Stimulated activated CD4-positive, alpha-beta T cell treated with anti-CD3 and anti-CD28 coated beads, Interleukin-15, amount 100 ng/mL, for 1 hour (primary cell): Measurements from ENCODE around the gene SFXN5.

Experiments
- DNase-seq, 2 donors: peaks; one replicate each; pipeline ENCODE4 v3.0.0-alpha.2; 2020; ENCODE audit warnings: low read depth in 1 of 2, low spot score in 1 of 2

SFXN5 gene

DNA sequence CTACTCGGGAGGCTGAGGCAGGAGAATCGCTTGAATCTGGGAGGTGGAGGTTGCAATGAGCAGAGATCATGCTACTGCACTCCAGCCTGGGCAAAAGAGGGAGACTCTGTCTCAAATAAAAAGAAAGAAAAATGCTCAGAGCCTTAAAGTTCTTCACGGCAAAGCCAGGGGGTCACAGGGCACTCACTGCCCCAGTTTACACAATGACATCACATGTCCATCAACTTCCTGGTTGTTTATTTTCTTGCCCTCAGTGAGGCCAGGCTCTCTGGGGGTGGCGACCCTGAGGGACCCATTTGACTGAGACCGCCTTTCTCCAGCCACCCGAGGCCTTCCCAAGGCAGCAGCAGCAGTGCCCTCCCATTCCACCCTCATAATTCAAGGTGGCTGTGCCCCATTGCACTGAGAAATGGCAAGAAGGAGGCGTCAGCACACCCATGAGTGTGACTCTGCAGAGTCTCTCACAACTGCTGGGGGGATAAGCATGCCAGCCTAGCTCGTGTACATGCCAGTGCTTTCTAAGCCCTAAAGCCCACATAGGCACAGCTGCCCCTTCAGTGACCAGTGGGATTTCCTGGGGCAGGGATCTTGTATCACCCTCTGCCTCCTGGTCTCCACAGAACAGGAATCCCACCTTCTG, 50.0 kb downstream of the SFXN5 start:
- no peak for DNase-seq

DNA sequence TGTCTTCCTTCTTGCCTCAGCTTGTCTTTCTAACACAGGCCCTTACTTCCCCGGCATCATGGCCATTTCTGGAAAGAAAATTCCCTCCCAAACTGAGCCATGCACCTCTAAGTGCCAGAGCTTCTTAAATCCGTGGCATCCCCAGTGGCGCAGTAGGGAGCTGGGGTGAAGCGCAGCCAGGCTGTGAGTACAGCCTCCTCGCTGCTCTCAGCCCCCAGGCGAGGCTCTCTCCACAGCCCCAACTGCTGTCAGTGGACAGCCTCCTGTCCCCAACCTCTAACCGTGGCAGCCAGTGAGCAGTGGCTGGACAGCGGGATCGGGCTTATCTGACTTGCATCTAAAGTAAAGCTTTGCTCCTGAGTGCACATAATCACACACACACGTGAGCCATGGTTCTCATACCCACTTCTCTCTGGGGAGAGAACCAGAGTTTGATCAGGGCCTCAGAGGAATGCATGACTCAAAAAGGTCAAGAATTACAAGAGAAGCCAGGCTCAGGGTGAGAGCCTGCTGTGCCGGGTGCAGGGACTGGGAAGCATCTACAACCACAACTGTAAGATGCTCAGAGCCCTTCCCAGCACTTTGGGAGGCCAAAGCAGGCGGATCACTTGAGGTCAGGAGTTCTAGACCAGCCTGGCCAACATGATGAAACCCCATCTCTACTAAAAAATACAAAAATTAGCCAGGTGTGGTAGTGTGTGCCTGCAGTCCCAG, 50.7 kb downstream of the SFXN5 start:
- no peak for DNase-seq

DNA sequence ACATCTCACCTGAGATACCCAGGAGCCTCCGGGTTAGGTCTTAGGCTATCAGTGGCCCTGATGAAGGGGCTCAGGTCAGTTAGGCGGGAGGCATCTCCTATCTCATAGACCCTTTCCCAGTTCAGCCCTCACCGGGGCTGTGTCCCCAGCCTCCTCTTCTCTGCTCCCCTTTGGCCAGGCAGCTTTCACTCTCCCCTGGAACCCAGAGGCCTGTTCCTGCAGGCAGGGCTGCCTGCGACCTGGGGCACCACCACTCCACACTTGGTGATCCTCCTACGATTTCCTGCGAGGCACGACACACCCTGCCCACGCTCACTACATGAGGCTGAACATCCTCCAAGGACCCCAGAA, 51.2 kb downstream of the SFXN5 start:
- DNase-seq = no peak

DNA sequence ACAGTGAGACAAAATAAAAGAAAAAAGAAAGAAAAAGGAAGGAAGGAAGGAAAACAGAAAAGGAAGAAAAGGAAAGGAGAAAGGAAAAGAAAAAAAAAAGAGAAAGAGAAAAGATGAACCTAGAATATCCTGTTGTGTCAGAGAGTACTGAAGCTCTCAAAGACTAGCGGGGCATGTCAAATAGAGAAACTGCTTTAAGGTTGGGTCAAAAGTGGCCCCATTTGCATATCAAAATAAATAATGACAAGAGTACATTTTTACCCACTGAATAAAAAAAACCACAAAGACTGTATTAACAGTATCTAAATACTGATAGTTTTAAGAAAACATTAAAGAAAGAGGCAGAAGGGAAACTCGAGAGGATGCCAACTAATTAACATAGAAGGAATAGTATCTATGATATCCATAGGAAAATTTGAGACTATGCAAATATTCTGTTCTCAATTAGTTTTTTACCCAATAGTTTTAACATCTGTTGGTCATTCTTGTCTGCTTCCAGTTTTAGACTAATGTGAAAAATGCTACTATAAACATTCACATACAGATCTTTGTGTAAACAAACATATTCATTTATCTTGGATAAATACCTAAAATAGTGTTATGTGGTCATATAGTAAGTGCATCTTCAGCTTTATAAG, 53.2 kb downstream of the SFXN5 start:
- no peak for DNase-seq

GRCh38 chr2:73013936-73014335, 57.6 kb downstream of the SFXN5 start:
- no peak for DNase-seq

DNA sequence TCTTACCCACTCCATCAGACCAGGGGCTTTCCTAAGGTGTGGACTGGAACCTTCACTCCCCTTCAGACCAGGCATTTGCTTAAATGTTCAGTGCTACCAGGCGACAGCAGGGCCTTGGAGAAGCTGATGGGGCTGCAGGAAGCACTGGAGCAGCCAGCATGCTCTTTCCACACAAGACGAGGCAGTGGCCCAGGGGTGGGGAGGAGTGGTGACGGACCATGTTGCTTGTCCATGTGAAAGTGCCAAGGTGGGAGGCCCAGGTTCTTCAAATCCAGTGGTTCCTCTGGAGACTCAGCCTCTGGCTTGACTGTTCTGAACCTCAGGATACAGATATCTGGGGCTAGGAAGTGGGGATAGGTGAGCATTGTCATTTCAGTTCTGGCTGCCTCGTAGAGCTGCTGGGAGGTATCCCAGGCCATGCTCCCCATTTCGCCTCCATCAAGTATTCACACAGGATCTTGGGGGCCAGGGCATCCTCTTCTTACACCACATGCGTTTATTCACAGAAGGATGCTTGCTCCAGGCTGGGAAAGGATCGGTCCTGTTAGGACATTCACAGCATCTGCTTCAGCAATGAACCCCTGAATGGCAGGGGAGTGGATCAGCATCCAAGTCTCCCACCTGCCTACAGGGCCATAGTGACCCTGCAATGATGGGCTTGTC, 62.2 kb downstream of the SFXN5 start:
- no peak for DNase-seq

- DNase-seq = no peak
These were observed 62.8 kb downstream of the SFXN5 start for GRCh38 chr2:73008766-73009135.

DNA sequence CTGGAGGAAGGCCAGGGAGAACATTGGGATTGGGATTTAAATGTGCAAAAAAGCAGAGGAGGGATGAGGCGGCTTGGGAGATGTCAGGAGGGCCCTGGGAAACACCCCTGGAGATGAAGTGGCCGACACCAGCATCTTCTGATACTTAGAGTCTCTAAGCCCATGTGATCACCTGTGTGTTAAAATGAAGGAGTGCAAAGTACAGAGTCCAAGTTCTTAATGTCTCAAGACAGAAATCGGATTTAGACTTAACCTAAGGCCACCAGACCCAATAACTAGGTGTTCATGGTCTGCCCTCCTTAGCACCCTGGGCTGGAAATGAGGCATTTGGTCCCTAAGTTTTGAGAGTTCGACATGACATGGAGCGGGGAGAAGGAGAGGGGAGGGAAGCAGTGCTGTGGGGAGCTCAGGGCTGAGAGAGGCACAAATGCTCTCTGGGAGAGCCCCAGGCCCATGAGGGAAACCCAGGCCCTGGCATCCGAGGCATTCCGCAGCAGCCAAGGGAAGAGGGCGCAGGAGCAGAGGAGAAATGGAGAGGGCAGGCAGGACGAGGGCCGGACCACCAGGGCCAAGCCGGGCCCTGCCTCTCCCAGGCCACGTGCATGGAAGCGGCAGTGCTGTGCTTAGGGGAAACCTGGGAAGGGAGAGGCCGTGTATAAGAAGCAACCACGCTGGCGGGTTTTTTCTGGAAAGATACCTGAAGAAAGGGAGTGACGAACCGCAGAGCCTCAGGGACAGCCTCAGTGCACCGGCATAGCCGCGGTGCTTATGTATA, 63.3 kb downstream of the SFXN5 start:
- no peak for DNase-seq

GRCh38 chr2:73006969-73007710, 64.4 kb downstream of the SFXN5 start:
- DNase-seq = no peak

DNA sequence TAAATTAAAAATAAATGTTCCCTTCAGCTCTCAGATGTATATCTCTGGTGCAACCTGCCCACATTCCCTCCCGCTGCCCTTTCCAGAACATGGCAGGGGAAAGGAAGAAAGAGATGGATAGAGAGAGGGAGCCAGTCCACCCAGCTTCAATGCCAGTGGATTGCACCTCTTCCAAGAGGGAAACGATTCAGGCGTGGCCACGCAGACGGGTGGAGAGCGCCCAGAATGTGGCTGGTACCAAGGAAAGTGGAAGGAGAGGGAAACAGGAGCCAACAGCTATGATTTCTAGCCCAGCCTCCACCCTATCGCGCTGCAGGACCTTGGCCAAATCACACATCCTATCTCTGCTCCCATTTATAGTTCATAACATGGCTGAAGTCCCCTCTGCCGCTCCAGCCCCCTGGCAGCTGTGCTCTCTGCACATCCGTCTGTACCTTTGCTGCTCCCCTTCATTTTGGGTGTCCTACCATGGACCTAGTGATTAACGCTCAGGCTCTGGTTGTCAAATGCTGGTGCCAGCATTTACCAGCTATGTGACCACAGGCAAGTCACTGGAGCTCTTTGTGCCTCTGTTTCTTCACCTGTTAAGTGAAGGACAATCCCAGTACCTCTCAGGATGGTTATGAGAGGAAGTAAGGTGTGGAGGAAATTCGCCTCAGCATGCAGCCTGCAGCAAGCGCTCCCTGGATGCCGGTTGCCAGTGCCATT, 66.5 kb downstream of the SFXN5 start:
- no peak for DNase-seq

- DNase-seq = no peak
These were observed 67.0 kb downstream of the SFXN5 start for GRCh38 chr2:73004466-73004865.

GRCh38 chr2:73003027-73003426, 68.5 kb downstream of the SFXN5 start:
- no peak for DNase-seq

- DNase-seq = no peak
These were observed 70.5 kb downstream of the SFXN5 start for GRCh38 chr2:73000808-73001570.

DNA sequence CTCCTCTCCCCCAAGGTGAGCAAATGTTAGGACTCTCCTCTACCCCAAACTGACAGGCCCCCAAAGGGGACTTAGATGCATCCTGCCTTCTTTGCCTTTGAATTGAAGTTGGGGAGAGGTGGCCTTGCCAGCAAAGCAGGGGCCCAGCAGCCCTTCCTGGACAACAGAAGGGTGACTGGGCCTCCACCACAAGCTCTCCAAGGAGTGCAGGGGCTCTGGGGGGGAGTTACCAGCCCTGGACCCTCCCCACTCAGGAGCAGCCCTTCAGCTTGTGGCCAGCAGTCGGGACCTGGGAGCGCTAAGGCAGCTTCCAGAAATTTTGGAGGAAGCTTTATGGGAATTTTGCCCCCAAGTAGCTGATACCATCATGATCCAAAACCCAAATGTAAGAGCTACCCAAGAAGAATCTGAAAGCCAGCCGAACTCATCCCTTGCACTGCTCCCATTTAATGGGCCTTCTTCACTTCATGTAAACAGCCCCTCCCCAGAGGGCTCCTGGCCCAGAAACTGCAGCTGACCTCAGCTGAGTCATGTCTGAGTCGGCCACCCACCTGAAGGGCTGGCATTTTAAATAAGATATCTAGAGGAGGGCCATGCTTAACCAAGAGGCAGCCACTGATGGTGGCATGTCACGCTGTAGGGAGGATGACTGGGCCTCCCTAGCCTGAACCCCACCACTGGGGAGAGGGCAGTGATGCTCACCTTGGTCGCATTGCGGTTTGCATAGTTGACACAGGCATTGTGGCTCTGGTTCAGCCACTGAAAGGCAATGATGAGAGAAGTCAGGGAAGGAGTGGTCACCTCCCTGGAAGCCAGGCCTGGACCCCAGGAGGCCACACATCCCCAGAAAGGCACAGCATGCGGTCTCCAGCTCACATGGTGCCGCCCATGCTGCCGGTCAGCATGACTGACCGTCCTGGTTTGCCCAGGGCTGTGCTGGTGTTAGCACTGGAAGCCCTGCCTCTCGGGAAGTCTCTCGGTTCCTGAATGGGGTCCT, 71.5 kb downstream of the SFXN5 start:
- no peak for DNase-seq

DNA sequence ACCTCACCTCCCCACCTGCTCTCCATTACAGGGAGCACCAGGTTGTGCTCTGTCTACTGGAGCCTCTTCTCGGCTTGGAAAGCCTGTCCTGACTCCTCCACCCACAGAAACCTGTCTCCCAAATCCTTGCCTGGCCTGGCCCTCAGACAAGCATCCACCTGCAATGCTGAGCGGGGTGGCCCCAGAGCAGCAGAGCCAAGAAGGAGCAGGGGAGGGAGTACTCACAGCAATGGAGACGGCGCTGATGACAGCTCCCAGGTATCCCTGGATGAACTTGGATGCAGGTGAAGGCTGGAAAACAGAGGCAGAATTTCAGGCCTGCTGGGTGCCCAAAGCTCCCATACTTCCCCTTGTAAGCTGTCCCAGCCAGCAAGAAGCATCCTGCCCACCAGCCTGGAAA, 72.8 kb downstream of the SFXN5 start:
- DNase-seq = no peak

DNA sequence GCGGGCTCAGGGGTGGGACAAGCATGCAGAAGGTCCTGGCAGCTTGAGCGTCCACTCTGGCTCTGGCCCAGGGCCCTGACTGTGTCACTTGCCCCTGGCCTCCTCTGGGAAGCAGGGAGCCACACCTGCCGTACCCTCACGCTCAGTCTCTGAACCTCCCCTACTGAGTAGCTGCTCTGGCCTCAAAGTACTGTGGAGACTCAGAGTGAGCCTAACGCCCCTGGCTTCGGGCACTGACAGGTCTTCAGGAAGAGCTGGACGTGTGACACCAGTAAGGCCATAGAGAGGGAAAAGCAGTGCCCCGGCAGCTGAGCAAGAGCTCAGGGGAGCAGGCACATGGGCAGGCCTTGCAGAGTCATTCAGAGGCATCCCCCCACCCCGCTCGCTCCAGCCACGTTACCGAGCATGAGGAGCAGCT, 73.3 kb downstream of the SFXN5 start:
- no peak for DNase-seq

DNA sequence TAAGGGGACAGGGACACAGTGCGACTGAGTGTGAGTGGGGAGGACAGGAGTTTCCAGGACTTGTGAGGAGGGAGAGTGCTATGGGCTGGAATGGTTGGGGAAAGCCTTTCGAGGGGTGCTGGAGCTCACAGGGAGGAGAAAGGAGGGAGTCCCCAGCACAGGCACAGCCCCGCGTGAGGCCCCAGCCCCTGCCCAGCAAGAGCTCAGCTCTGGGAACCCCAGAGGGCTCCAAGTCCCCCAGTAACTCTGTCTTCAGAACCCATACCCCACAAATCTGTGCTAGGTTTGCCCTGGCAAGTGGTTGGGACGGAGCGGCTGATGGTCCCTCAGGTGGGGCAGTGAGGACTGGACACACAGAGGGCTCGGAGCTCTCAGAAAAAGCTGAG, 75.4 kb downstream of the SFXN5 start:
- DNase-seq = no peak

DNA sequence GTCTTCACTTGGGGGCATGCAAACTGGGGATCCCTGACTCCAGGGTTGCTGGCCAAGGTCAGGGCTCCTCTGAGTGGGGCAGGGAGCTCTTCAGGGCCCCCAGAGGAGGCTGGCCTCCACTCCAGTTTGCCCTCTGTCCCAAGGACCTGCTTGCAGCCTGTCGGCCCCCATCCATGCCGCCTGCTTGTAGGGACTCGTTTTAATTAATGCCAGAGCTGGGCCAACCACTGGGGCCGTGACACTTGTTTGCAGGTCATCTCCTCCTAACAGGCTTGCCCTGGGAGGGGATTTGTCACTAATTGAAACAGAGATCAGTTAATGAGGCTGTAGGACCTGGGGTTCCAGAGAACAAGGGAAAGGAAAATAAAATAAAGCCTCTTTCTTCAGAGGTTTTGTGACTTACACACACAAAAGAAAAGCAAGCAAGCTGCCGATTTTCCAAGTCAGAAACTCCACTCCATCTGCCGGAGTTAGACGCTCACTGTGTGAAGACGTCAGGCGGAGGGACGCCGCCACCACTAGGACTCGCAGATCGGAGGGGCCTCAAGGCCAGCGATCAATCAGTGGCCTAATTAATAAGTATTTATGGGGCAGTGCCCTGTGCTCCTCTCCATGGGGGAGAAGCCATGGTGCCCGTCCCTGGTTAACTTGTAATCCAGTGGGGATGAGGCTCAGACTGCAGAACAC, 75.9 kb downstream of the SFXN5 start:
- no peak for DNase-seq
